ENCODE measurements around the gene GPR160.
A peak's percentile ranks its signal among the peaks of the same experiment; 100 is the strongest.

GPR160 gene

GRCh38 chr3:170033489-170033888 lies 4.3 kb upstream of the GPR160 start:
- Histone ChIP-seq H3K9me3 (no peaks in the 10 kb centered on the region), H3K27me3 (peaks cover 0 to 28% of the 10 kb centered on the region in 2 donors), H3K4me1 (peaks cover 0 to 12% (median 11%) of the 10 kb centered on the region in 4 donors), H3K4me3 (no peak overlapping the region), H3K27ac (no peak overlapping the region), H3K36me3 (no peaks in the 10 kb centered on the region)
- intact Hi-C loops (cut with DNase I; ENCODE audit: low total_unique reads): no loop called here
- TF ChIP-seq, protein P1, sequence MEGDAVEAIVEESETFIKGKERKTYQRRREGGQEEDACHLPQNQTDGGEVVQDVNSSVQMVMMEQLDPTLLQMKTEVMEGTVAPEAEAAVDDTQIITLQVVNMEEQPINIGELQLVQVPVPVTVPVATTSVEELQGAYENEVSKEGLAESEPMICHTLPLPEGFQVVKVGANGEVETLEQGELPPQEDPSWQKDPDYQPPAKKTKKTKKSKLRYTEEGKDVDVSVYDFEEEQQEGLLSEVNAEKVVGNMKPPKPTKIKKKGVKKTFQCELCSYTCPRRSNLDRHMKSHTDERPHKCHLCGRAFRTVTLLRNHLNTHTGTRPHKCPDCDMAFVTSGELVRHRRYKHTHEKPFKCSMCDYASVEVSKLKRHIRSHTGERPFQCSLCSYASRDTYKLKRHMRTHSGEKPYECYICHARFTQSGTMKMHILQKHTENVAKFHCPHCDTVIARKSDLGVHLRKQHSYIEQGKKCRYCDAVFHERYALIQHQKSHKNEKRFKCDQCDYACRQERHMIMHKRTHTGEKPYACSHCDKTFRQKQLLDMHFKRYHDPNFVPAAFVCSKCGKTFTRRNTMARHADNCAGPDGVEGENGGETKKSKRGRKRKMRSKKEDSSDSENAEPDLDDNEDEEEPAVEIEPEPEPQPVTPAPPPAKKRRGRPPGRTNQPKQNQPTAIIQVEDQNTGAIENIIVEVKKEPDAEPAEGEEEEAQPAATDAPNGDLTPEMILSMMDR (IDR thresholded peaks at IDR 0.05): no peak
- no peak for DNase-seq

- intact Hi-C loops (cut with DNase I; ENCODE audit: low total_unique reads): no loop called here
- Histone ChIP-seq H3K36me3 (no peaks in the 10 kb centered on the region), H3K27me3 (peaks cover 0 to 54% of the 10 kb centered on the region in 2 donors), H3K9me3 (no peaks in the 10 kb centered on the region), H3K27ac (no peak overlapping the region), H3K4me3 (peak overlapping the region; percentile 47 to 55), H3K4me1 (peaks cover 0 to 27% (median 17%) of the 10 kb centered on the region in 4 donors)
- no peak for DNase-seq
- TF ChIP-seq, protein P1 (IDR thresholded peaks at IDR 0.05): no peak
Observed at GRCh38 chr3:170038434-170039110, 777 bp downstream of the GPR160 start.

- Histone ChIP-seq H3K4me1 (peaks cover 0 to 27% (median 17%) of the 10 kb centered on the region in 4 donors), H3K4me3 (no peak overlapping the region), H3K27ac (no peak overlapping the region), H3K27me3 (peaks cover 0 to 57% of the 10 kb centered on the region in 2 donors), H3K9me3 (no peaks in the 10 kb centered on the region), H3K36me3 (no peaks in the 10 kb centered on the region)
- DNase-seq: no peak
- intact Hi-C loops (cut with DNase I; ENCODE audit: low total_unique reads): no loop called here
- TF ChIP-seq, protein P1 (IDR thresholded peaks at IDR 0.05): no peak
Observed at GRCh38 chr3:170040418-170040817, 2.6 kb downstream of the GPR160 start.

DNA sequence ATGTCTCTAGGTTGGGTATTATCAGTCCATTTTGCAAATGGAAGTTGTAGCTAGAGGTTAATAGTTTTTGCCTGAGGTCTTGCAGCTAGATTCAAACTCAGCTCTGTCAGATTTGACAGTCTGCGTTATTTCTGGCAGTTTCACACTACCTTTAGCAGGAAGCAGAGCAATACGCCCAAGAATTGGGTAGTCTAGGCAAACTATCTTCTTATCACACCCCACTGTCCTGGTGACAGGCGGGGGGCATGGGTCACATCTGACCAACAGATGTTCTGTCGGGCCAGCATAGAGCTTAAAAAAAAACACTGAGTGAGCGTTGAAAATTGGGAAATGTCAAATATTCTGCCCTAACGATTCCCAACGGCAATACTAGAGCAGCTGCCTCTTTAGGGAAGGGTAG lies 5.7 kb downstream of the GPR160 start:
- Histone ChIP-seq H3K36me3 (no peaks in the 10 kb centered on the region), H3K9me3 (no peaks in the 10 kb centered on the region), H3K4me1 (peaks cover 0 to 15% (median 5%) of the 10 kb centered on the region in 4 donors), H3K27me3 (peaks cover 0 to 30% of the 10 kb centered on the region in 2 donors), H3K4me3 (no peak overlapping the region), H3K27ac (no peak overlapping the region)
- TF ChIP-seq, protein P1 (IDR thresholded peaks at IDR 0.05): no peak
- DNase-seq: no peak
- intact Hi-C loops (cut with DNase I; ENCODE audit: low total_unique reads): no loop called here

DNA sequence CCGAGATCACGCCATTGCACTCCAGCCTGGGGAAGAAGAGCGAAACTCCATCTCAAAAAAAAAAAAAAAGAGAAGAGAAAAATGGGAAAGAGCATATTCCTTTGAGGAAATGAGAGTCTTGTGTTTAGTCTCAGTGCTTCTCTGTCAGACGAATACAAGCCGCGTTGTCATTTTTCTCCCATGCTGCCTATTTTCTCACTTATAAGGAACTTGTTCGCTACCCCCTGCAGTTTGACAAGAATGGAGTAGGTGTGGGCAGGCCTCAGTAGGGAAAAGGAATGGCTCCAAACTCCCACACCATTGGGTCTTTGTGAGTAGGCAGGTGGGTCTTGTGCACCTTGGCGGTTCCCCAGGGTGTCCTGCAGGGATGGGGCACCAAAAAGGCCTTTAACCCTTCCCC lies 6.5 kb downstream of the GPR160 start:
- H3K4me3 ChIP-seq: no peak overlapping the region
- H3K4me1 ChIP-seq: peaks cover 0 to 10% (median 0%) of the 10 kb centered on the region in 4 donors
- H3K9me3 ChIP-seq: no peaks in the 10 kb centered on the region
- peaks cover 0 to 24% of the 10 kb centered on the region in 2 donors for H3K27me3 ChIP-seq
- no peak overlapping the region for H3K27ac ChIP-seq
- intact Hi-C loops (cut with DNase I; ENCODE audit: low total_unique reads): no loop called here
- TF ChIP-seq, protein P1 (IDR thresholded peaks at IDR 0.05): no peak
- no peaks in the 10 kb centered on the region for H3K36me3 ChIP-seq
- DNase-seq: no peak

All from tibial artery (tissue), 4 donors.